H1 (cell line): Measurements from ENCODE around the gene GRK3.

ENCODE experiments used
- ASH2L ChIP-seq: fragments of 200-600, 300-600 bp; sonication (generic); IDR thresholded peaks from one replicate; pipeline ENCODE4 v1.7.1; 2017; ENCODE audit warnings: low read length
- CHD2 ChIP-seq: IDR thresholded peaks from 2 replicates; pipeline ENCODE4 v1.6.1; 2012; ENCODE audit warnings: low read length, improper control_type of control experiment
- CTCF ChIP-seq, 3 experiments: IDR thresholded peaks; 1 replicate in 2 of 3; 2 replicates in 1 of 3; pipeline versions ENCODE4 v1.5.1 to v1.6.1; 2011; ENCODE audit warnings: low read length in 3 of 3, mild to moderate bottlenecking in 3 of 3, inconsistent platforms in 2 of 3, low read depth in 1 of 3, moderate library complexity in 1 of 3; ENCODE audit not compliant: insufficient read depth in 1 of 3; ENCODE audit errors: control extremely low read depth in 1 of 3
- EP300 ChIP-seq, 2 experiments: IDR thresholded peaks; 1 replicate in 1 of 2; 2 replicates in 1 of 2; pipeline ENCODE4 v1.6.1; 2011 to 2012; ENCODE audit warnings: low read depth in 2 of 2, low read length in 2 of 2, mild to moderate bottlenecking in 2 of 2, borderline replicate concordance in 1 of 2, inconsistent platforms in 1 of 2, moderate library complexity in 1 of 2
- EZH2 ChIP-seq: fragments of 200-600 bp; sonication (generic); IDR thresholded peaks from 2 replicates; pipeline ENCODE4 v1.7.1; 2012; ENCODE audit warnings: low read depth, mild to moderate bottlenecking, moderate library complexity, low read length, inconsistent platforms; ENCODE audit not compliant: severe bottlenecking
- KDM1A ChIP-seq: fragments of 200-600, 300-600 bp; sonication (generic); IDR thresholded peaks from 2 replicates; pipeline ENCODE4 v1.7.1; 2016; ENCODE audit warnings: mild to moderate bottlenecking, low read length, borderline replicate concordance
- POLR2AphosphoS5 ChIP-seq: IDR thresholded peaks from 2 replicates; pipeline ENCODE4 v1.6.1; 2011; ENCODE audit warnings: low read depth, low read length
- SP2 ChIP-seq: IDR thresholded peaks from 2 replicates; pipeline ENCODE4 v1.6.1; 2012; ENCODE audit warnings: mild to moderate bottlenecking, low read length, inconsistent platforms
- TEAD4 ChIP-seq: IDR thresholded peaks from 2 replicates; pipeline ENCODE4 v1.6.1; 2012; ENCODE audit warnings: low read depth, low read length, inconsistent platforms, mixed read lengths
- YY1 ChIP-seq: IDR thresholded peaks from 2 replicates; pipeline ENCODE4 v1.6.1; 2011; ENCODE audit warnings: low read depth, mild to moderate bottlenecking, low read length
- TF ChIP-seq, protein P1 (sequence below): IDR thresholded peaks from 2 replicates; pipeline ENCODE4 v1.6.1; 2011; ENCODE audit warnings: low read length, improper control_type of control experiment

DNA sequence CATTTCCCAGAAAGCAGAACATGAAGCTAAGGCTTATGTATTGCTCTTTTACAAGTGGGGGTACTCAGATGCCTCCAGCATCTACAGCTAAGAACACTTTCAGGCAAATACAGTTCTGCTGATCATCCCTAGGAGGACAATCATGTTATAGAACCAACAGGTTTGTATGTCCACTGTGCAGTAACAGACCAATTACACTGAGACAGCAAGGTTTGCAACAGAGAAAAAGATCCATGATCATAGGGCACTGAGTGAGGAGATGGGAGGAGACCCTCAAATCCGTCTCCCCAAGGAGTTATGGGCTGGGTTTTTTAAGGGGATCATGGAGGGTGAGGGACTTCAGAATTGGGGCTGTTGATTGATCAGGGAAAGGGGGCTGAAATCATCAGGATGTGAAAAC is 39.1 kb upstream of the GRK3 start:
- TF ChIP-seq, protein P1, sequence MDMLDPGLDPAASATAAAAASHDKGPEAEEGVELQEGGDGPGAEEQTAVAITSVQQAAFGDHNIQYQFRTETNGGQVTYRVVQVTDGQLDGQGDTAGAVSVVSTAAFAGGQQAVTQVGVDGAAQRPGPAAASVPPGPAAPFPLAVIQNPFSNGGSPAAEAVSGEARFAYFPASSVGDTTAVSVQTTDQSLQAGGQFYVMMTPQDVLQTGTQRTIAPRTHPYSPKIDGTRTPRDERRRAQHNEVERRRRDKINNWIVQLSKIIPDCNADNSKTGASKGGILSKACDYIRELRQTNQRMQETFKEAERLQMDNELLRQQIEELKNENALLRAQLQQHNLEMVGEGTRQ, result no peak
- TF ChIP-seq CHD2 (no peak), TEAD4 (no peak), CTCF (IDR thresholded peaks at IDR 0.05; ENCODE audit: control extremely low read depth in 1 of 3, insufficient read depth in 1 of 3, low read depth in 1 of 3, low read length in 3 of 3) (no peak), KDM1A (no peak), EP300 (IDR thresholded peaks at IDR 0.05; ENCODE audit: borderline replicate concordance in 1 of 2, low read depth in 2 of 2, low read length in 2 of 2) (no peak), EZH2 (no peak), SP2 (no peak), POLR2AphosphoS5 (no peak), YY1 (no peak), ASH2L (no peak)
